Neural progenitor cell (in vitro differentiated cells): ENCODE measurements around the gene HPSE2. TPM values are rescaled to one million over a fixed set of nuclear protein-coding genes. Genes with fewer than 3 reads are reported as not detected.
A peak's percentile ranks its signal among the peaks of the same experiment; 100 is the strongest.
"Not testable (repeated sequence)": the region's sequence is repeated elsewhere in the genome, so short reads cannot be mapped to it uniquely, and the experiment has no call there.

Experiments
- DNase-seq: peaks from one replicate; pipeline ENCODE4 v3.0.0-alpha.2; 2016; ENCODE audit warnings: low spot score
- H2AFZ ChIP-seq: fragments of 200-600 bp; sonication (generic); replicated peaks from 2 replicates; pipeline ENCODE4 v1.6.1; 2016; ENCODE audit warnings: antibody characterized with exemption
- H3F3A ChIP-seq: fragments of 200-600 bp; sonication (generic); 2 replicates; pipeline ENCODE4 v1.6.1; 2016; ENCODE audit warnings: antibody characterized with exemption, low read depth
- H3K27ac ChIP-seq: fragments of 200-600 bp; sonication (generic); 2 replicates; pipeline ENCODE4 v1.5.1; 2016; ENCODE audit warnings: mild to moderate bottlenecking
- H3K27me3 ChIP-seq: fragments of 200-600 bp; sonication (generic); 2 replicates; pipeline ENCODE4 v1.6.1; 2016; ENCODE audit warnings: mild to moderate bottlenecking, moderate library complexity
- H3K36me3 ChIP-seq: fragments of 200-600 bp; sonication (generic); 2 replicates; pipeline ENCODE4 v1.5.1; 2016
- H3K4me1 ChIP-seq: fragments of 200-600 bp; sonication (generic); 2 replicates; pipeline ENCODE4 v1.6.1; 2016; ENCODE audit warnings: mixed run types
- H3K4me2 ChIP-seq: fragments of 200-600 bp; sonication (generic); 2 replicates; pipeline ENCODE4 v1.6.1; 2016
- H3K4me3 ChIP-seq: fragments of 200-600 bp; sonication (generic); 2 replicates; pipeline ENCODE4 v1.5.1; 2016
- H3K79me2 ChIP-seq: fragments of 200-600 bp; sonication (generic); 2 replicates; pipeline ENCODE4 v1.6.1; 2016; ENCODE audit warnings: low read depth
- H3K9ac ChIP-seq: fragments of 200-600 bp; sonication (generic); 2 replicates; pipeline ENCODE4 v1.6.1; 2016
- H3K9me3 ChIP-seq: fragments of 200-600 bp; sonication (generic); 2 replicates; pipeline ENCODE4 v1.5.1; 2016; ENCODE audit warnings: low read depth
- H4K20me1 ChIP-seq: fragments of 200-600 bp; sonication (generic); 2 replicates; pipeline ENCODE4 v1.6.1; 2016; ENCODE audit warnings: low read depth
- H3K27ac Mint-ChIP-seq: 3 replicates; pipeline ENCODE4 v1.8.0; 2021; ENCODE audit warnings: mixed read lengths
- H3K27me3 Mint-ChIP-seq: 2 replicates; pipeline ENCODE4 v1.8.0; 2022; ENCODE audit warnings: low read depth, mild to moderate bottlenecking, inconsistent platforms, moderate library complexity, mixed read lengths; ENCODE audit not compliant: insufficient read depth
- H3K36me3 Mint-ChIP-seq: 3 replicates; pipeline ENCODE4 v1.8.0; 2021; ENCODE audit warnings: mixed read lengths
- H3K4me1 Mint-ChIP-seq: 3 replicates; pipeline ENCODE4 v1.8.0; 2021; ENCODE audit warnings: mixed read lengths
- H3K4me3 Mint-ChIP-seq: 3 replicates; pipeline ENCODE4 v1.8.0; 2021; ENCODE audit warnings: mild to moderate bottlenecking, moderate library complexity, mixed read lengths
- H3K9me3 Mint-ChIP-seq: 3 replicates; pipeline ENCODE4 v1.8.0; 2020; ENCODE audit warnings: mixed read lengths
- EZH2 ChIP-seq: fragments of 200-600 bp; sonication (generic); IDR thresholded peaks from 2 replicates; pipeline ENCODE4 v1.6.1; 2017; ENCODE audit warnings: antibody characterized with exemption, mild to moderate bottlenecking, moderate library complexity
- EZH2phosphoT487 ChIP-seq: fragments of 200-600 bp; sonication (generic); IDR thresholded peaks from 2 replicates; pipeline ENCODE4 v1.6.1; 2017; ENCODE audit warnings: antibody characterized with exemption
- total RNA-seq: library from RNA; depleted of rRNA; stranded (reverse); fragments of >200 nt; gene quantifications from 2 replicates; pipeline ENCODE4 v1.2.3, GENCODE V29; 2015; ENCODE audit warnings: low replicate concordance
- TF ChIP-seq, protein P1 (sequence below): fragments of 200-600 bp; sonication (generic); IDR thresholded peaks from 2 replicates; pipeline ENCODE4 v1.5.1; 2017; ENCODE audit warnings: antibody characterized with exemption, mild to moderate bottlenecking

The HPSE2 gene
- total RNA-seq, 1 donor from 2014 or later: 3.4 TPM

DNA sequence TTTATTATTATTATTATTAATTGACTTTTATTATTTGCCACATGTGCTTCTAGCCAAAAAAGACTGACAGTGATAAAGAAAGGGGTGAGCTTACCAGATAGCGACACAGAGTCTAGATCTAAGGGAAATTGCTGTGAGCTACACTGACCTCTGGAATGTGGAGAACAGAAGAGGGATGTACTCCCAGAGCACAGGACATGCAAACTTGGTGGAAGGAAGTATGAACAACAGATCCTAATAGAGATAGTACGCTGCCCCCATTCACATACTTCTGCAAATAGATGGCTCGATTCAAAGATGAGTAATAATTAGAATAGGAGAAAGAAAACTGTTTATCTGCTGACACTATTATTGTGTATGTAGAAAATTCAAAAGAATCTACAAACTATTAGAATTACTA lies 679.6 kb downstream of the HPSE2 start:
- Histone ChIP-seq H3K27ac (no peak overlapping the region), H3K27me3 (no peaks in the 10 kb centered on the region), H2AFZ (no peak overlapping the region), H3K4me3 (no peak overlapping the region), H3F3A (no peaks in the 10 kb centered on the region), H3K9ac (no peak overlapping the region), H3K79me2 (no peaks in the 10 kb centered on the region), H3K4me2 (no peak overlapping the region), H3K36me3 (no peaks in the 10 kb centered on the region), H3K9me3 (no peaks in the 10 kb centered on the region), H4K20me1 (no peaks in the 10 kb centered on the region), H3K4me1 (peaks cover 26% of the 10 kb centered on the region)
- Mint-ChIP-seq H3K36me3 (no peaks in the 10 kb centered on the region), H3K27ac (no peak overlapping the region), H3K4me3 (no peak overlapping the region), H3K4me1 (peaks cover 11% of the 10 kb centered on the region), H3K27me3 (peaks cover 2% of the 10 kb centered on the region), H3K9me3 (no peaks in the 10 kb centered on the region)
- DNase-seq: no peak
- TF ChIP-seq EZH2phosphoT487: no peak
- TF ChIP-seq EZH2: no peak
- TF ChIP-seq, protein P1, sequence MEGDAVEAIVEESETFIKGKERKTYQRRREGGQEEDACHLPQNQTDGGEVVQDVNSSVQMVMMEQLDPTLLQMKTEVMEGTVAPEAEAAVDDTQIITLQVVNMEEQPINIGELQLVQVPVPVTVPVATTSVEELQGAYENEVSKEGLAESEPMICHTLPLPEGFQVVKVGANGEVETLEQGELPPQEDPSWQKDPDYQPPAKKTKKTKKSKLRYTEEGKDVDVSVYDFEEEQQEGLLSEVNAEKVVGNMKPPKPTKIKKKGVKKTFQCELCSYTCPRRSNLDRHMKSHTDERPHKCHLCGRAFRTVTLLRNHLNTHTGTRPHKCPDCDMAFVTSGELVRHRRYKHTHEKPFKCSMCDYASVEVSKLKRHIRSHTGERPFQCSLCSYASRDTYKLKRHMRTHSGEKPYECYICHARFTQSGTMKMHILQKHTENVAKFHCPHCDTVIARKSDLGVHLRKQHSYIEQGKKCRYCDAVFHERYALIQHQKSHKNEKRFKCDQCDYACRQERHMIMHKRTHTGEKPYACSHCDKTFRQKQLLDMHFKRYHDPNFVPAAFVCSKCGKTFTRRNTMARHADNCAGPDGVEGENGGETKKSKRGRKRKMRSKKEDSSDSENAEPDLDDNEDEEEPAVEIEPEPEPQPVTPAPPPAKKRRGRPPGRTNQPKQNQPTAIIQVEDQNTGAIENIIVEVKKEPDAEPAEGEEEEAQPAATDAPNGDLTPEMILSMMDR: no peak

DNA sequence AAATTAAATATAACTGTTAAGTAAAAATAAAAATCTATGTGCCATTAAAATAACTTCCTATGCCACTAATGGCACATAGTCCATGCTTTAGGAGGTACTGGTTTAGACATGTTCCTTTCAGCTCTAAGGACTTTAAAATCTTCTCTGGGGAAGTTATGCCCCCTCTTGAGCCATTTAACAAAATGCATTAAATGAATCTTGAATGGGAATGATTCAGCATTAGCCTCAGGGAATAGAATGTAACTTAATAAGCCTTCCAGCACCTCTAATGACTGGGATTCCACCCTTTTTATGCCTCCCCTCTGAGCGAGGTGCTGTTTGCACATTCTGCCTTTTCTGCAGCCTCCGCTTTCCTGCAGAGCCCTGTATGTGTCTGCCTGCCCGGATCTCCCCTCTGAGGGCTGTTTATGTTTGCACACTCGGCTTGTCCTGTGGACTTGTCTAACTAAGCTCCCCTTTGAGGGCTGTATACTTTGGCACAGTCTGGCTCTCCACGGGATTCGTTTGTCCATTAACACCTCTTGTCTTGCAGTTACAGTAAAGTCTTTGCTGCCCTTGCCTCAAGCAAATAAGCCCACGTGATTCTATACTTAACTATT lies 680.5 kb downstream of the HPSE2 start:
- Mint-ChIP-seq H3K27ac (no peak overlapping the region), H3K36me3 (no peaks in the 10 kb centered on the region)
- no peaks in the 10 kb centered on the region for H4K20me1 ChIP-seq

DNA sequence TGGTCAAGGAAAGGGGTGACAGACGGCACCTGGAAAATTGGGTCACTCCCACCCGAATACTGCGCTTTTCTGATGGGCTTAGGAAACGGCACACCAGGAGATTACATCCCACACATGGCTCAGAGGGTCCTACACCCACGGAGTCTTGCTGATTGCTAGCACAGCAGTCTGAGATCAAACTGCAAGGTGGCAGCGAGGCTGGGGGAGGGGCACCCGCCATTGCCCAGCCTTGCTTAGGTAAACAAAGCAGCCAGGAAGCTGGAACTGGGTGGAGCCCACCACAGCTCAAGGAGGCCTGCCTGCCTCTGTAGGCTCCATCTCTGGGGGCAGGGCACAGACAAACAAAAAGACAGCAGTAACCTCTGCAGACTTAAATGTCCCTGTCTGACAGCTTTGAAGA lies 694.1 kb downstream of the HPSE2 start:
- not testable (repeated sequence) for H3K4me3 Mint-ChIP-seq, H3K27ac Mint-ChIP-seq, H4K20me1 ChIP-seq, H3K27me3 Mint-ChIP-seq, H3K4me3 ChIP-seq, H3F3A ChIP-seq, H3K79me2 ChIP-seq, H3K9me3 Mint-ChIP-seq, H3K27me3 ChIP-seq, H2AFZ ChIP-seq, H3K9ac ChIP-seq, H3K4me1 ChIP-seq, DNase-seq, H3K36me3 ChIP-seq, H3K9me3 ChIP-seq, H3K27ac ChIP-seq, H3K36me3 Mint-ChIP-seq, H3K4me2 ChIP-seq
- H3K4me1 Mint-ChIP-seq: peaks cover 12% of the 10 kb centered on the region

More for the DNA sequence above, 680.5 kb downstream of the HPSE2 start:
- H3K4me2 ChIP-seq: no peak overlapping the region
- H3K27me3 Mint-ChIP-seq: peaks cover 3% of the 10 kb centered on the region
- H3K9ac ChIP-seq: no peak overlapping the region
- H3K4me3 ChIP-seq: no peak overlapping the region
- peaks cover 13% of the 10 kb centered on the region for H3K4me1 Mint-ChIP-seq
- H3K27me3 ChIP-seq: no peaks in the 10 kb centered on the region
- H3K27ac ChIP-seq: no peak overlapping the region
- H3F3A ChIP-seq: no peaks in the 10 kb centered on the region
- TF ChIP-seq EZH2: no peak
- TF ChIP-seq EZH2phosphoT487: no peak
- TF ChIP-seq, protein P1: no peak
- DNase-seq: peak; percentile 31
- H3K79me2 ChIP-seq: no peaks in the 10 kb centered on the region
- no peak overlapping the region for H3K4me3 Mint-ChIP-seq
- H3K9me3 ChIP-seq: no peaks in the 10 kb centered on the region
- no peak overlapping the region for H2AFZ ChIP-seq
- no peaks in the 10 kb centered on the region for H3K9me3 Mint-ChIP-seq
- H3K4me1 ChIP-seq: peaks cover 26% of the 10 kb centered on the region
- no peaks in the 10 kb centered on the region for H3K36me3 ChIP-seq

DNA sequence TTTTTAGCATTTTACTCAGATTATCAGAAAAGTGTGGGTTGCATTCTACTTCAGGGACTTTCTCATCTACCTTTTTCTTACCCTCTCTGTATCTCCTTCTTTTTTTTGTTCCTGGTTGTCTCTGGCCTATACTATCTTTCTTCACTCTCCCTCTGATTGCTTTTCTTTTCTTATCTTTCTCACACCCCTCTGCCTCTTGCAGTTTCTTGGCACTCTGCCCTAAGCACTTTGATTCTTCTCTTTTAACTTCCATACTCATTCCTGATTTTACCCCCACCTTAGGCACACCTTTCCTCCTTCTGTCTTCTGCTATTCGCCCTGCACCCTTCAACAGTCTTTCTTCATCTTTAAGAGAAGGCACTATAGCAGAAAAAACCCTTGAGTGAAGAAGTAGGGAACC lies 696.1 kb downstream of the HPSE2 start:
- Histone ChIP-seq H4K20me1 (no peaks in the 10 kb centered on the region), H3K79me2 (no peaks in the 10 kb centered on the region), H3K9me3 (no peaks in the 10 kb centered on the region), H3K27me3 (no peaks in the 10 kb centered on the region), H3K27ac (no peak overlapping the region), H3K36me3 (no peaks in the 10 kb centered on the region), H3K4me1 (no peaks in the 10 kb centered on the region), H3K9ac (no peak overlapping the region), H3F3A (no peaks in the 10 kb centered on the region), H3K4me3 (no peak overlapping the region), H2AFZ (no peak overlapping the region), H3K4me2 (no peak overlapping the region)
- TF ChIP-seq EZH2 (no peak), EZH2phosphoT487 (no peak)
- TF ChIP-seq, protein P1: no peak
- no peaks in the 10 kb centered on the region for H3K36me3 Mint-ChIP-seq
- peaks cover 6% of the 10 kb centered on the region for H3K9me3 Mint-ChIP-seq
- no peak for DNase-seq
- no peak overlapping the region for H3K4me3 Mint-ChIP-seq
- H3K27ac Mint-ChIP-seq: no peak overlapping the region
- H3K27me3 Mint-ChIP-seq: peaks cover 2% of the 10 kb centered on the region
- H3K4me1 Mint-ChIP-seq: peaks cover 12% of the 10 kb centered on the region
